Femur (tissue), 1 donor: Measurements from ENCODE around the gene EIF3B.
A peak's percentile ranks its signal among the peaks of the same experiment; 100 is the strongest.
"Not testable (repeated sequence)": the region's sequence is repeated elsewhere in the genome, so short reads cannot be mapped to it uniquely, and the experiment has no call there.

Experiments used
- DNase-seq: peaks from one replicate; pipeline ENCODE4 v3.0.0-alpha.2; 2017

Gene EIF3B

GRCh38 chr7:2354186-2354938 lies at the start of gene EIF3B:
Gene EIF3B, plus strand, starts transcription at chr7:2354827. Its CDS starts 95 bp downstream, at chr7:2354922.
- peak; percentile 94 for DNase-seq

GRCh38 chr7:2305258-2305657 lies 49.4 kb upstream of the EIF3B start:
- DNase-seq: not testable (repeated sequence)

- no peak for DNase-seq
These were observed 47.9 kb upstream of the EIF3B start for GRCh38 chr7:2306688-2307087.

- DNase-seq: no peak
These were observed 46.9 kb upstream of the EIF3B start for GRCh38 chr7:2307690-2308107.

GRCh38 chr7:2309889-2310331 lies 44.7 kb upstream of the EIF3B start:
- no peak for DNase-seq

GRCh38 chr7:2312267-2312929 lies 42.2 kb upstream of the EIF3B start:
- DNase-seq: no peak

- DNase-seq: no peak
These were observed 41.0 kb upstream of the EIF3B start for GRCh38 chr7:2313450-2314208.

GRCh38 chr7:2314209-2314955 lies 40.2 kb upstream of the EIF3B start, which contains the start of gene SNX8:
Gene SNX8, minus strand, starts transcription at chr7:2314441. Its CDS starts 20 bp downstream, at chr7:2314421.
- DNase-seq: peak; percentile 95

GRCh38 chr7:2314956-2315530 lies 39.6 kb upstream of the EIF3B start:
- DNase-seq: not testable (repeated sequence)

GRCh38 chr7:2315787-2316186 lies 38.8 kb upstream of the EIF3B start:
- no peak for DNase-seq

GRCh38 chr7:2316578-2316977 lies 38.0 kb upstream of the EIF3B start:
- DNase-seq: no peak

- DNase-seq: no peak
These were observed 36.9 kb upstream of the EIF3B start for GRCh38 chr7:2317556-2318293.

- DNase-seq: no peak
These were observed 33.6 kb upstream of the EIF3B start for GRCh38 chr7:2321020-2321419.

GRCh38 chr7:2325162-2325561 lies 29.5 kb upstream of the EIF3B start:
- DNase-seq: peak; percentile 51

- no peak for DNase-seq
These were observed 27.7 kb upstream of the EIF3B start for GRCh38 chr7:2326951-2327350.

GRCh38 chr7:2330493-2330892 lies 24.1 kb upstream of the EIF3B start:
- DNase-seq: no peak

- DNase-seq: no peak
These were observed 22.9 kb upstream of the EIF3B start for GRCh38 chr7:2331707-2332106.

- not testable (repeated sequence) for DNase-seq
These were observed 21.9 kb upstream of the EIF3B start for GRCh38 chr7:2332606-2333231.

- DNase-seq: no peak
These were observed 17.9 kb upstream of the EIF3B start for GRCh38 chr7:2336626-2337299.

- not testable (repeated sequence) for DNase-seq
These were observed 7.1 kb upstream of the EIF3B start for GRCh38 chr7:2347351-2348063.
